PC-9 (cell line): ENCODE measurements around the gene ACYP1.

Experiments used
- EZH2 ChIP-seq: fragments of 200-600 bp; sonication (generic); IDR thresholded peaks from 2 replicates; pipeline ENCODE4 v1.8.0; 2017; ENCODE audit warnings: antibody characterized with exemption, low read depth
- TF ChIP-seq, protein P1 (sequence below): fragments of 200-600 bp; sonication (generic); conservative IDR thresholded peaks from 2 replicates; pipeline ENCODE4 v1.6.1; 2017; ENCODE audit warnings: mixed run types, antibody characterized with exemption, mild to moderate bottlenecking, moderate library complexity

DNA sequence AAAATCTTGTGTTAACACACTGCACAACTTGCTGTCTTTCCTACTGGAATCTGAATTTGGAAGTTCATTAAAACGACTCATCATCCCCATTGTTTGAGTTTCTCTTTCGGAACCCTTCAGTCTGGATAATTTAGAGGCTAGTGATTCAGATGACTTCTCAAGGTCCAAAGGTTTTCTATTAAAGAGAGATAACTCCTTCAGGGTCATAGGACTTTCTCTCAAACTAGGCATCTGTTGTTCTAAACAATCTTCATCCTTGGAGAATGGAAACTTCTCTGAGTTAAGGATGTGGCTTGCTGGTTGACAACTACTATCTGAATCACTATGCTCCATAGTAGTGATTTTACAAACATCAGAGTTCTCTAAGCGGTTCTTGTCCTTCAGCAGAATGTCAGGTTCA lies 16.9 kb downstream of the ACYP1 start:
- TF ChIP-seq, protein P1, sequence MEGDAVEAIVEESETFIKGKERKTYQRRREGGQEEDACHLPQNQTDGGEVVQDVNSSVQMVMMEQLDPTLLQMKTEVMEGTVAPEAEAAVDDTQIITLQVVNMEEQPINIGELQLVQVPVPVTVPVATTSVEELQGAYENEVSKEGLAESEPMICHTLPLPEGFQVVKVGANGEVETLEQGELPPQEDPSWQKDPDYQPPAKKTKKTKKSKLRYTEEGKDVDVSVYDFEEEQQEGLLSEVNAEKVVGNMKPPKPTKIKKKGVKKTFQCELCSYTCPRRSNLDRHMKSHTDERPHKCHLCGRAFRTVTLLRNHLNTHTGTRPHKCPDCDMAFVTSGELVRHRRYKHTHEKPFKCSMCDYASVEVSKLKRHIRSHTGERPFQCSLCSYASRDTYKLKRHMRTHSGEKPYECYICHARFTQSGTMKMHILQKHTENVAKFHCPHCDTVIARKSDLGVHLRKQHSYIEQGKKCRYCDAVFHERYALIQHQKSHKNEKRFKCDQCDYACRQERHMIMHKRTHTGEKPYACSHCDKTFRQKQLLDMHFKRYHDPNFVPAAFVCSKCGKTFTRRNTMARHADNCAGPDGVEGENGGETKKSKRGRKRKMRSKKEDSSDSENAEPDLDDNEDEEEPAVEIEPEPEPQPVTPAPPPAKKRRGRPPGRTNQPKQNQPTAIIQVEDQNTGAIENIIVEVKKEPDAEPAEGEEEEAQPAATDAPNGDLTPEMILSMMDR: no peak
- TF ChIP-seq EZH2: no peak
